NCI-H1092 treated with DMSO at 0.1 percent for 48 hours (cell line): ENCODE data around the gene RAB6A.
"Not testable (repeated sequence)": the region's sequence is repeated elsewhere in the genome, so short reads cannot be mapped to it uniquely, and the experiment has no call there.

Experiments
- DNase-seq: peaks from one replicate; lab custom pipeline; 2025; lab: John Stamatoyannopoulos, UW

RAB6A gene

GRCh38 chr11:73762732-73763131 lies 1.9 kb upstream of the RAB6A start:
- DNase-seq = no peak

GRCh38 chr11:73761403-73761945 lies 600 bp upstream of the RAB6A start:
- no peak for DNase-seq

GRCh38 chr11:73760135-73760678 lies 667 bp downstream of the RAB6A start:
- peak; percentile 30 for DNase-seq

GRCh38 chr11:73759610-73760134 lies 1.2 kb downstream of the RAB6A start:
- DNase-seq = no peak

GRCh38 chr11:73758451-73758850 lies 2.4 kb downstream of the RAB6A start:
- DNase-seq = no peak

- DNase-seq = no peak
Measured at GRCh38 chr11:73757598-73757997, 3.3 kb downstream of the RAB6A start.

GRCh38 chr11:73755670-73756069 lies 5.2 kb downstream of the RAB6A start:
- no peak for DNase-seq

GRCh38 chr11:73753938-73754337 lies 6.9 kb downstream of the RAB6A start:
- DNase-seq = no peak

GRCh38 chr11:73752903-73753302 lies 8.0 kb downstream of the RAB6A start:
- DNase-seq = no peak

- no peak for DNase-seq
Measured at GRCh38 chr11:73752216-73752867, 8.5 kb downstream of the RAB6A start.

- DNase-seq = not testable (repeated sequence)
Measured at GRCh38 chr11:73750862-73751261, 10.0 kb downstream of the RAB6A start.

- DNase-seq = no peak
Measured at GRCh38 chr11:73750228-73750627, 10.6 kb downstream of the RAB6A start.

GRCh38 chr11:73749118-73749517 lies 11.8 kb downstream of the RAB6A start:
- DNase-seq = no peak

- no peak for DNase-seq
Measured at GRCh38 chr11:73748300-73748699, 12.6 kb downstream of the RAB6A start.

- no peak for DNase-seq
Measured at GRCh38 chr11:73747762-73748161, 13.1 kb downstream of the RAB6A start.

GRCh38 chr11:73746701-73747100 lies 14.2 kb downstream of the RAB6A start:
- no peak for DNase-seq

GRCh38 chr11:73743045-73743444 lies 17.8 kb downstream of the RAB6A start:
- DNase-seq = no peak

GRCh38 chr11:73735959-73736358 lies 24.9 kb downstream of the RAB6A start:
- not testable (repeated sequence) for DNase-seq

GRCh38 chr11:73734993-73735392 lies 25.9 kb downstream of the RAB6A start:
- DNase-seq = no peak

- not testable (repeated sequence) for DNase-seq
Measured at GRCh38 chr11:73734011-73734410, 26.9 kb downstream of the RAB6A start.

- not testable (repeated sequence) for DNase-seq
Measured at GRCh38 chr11:73732936-73733335, 27.9 kb downstream of the RAB6A start.

GRCh38 chr11:73729594-73730206 lies 31.2 kb downstream of the RAB6A start:
- DNase-seq = no peak

GRCh38 chr11:73728000-73728399 lies 32.9 kb downstream of the RAB6A start:
- no peak for DNase-seq
